SU-DHL-6 (cell line): ENCODE data around the gene ZNF154.

ENCODE experiments used
- H2AFZ ChIP-seq: fragments of 200-600 bp; sonication (generic); 2 replicates; pipeline ENCODE4 v1.6.1; 2014; ENCODE audit warnings: low read depth, mild to moderate bottlenecking, moderate library complexity, mixed read lengths, antibody characterized with exemption, low read length; ENCODE audit not compliant: severe bottlenecking
- H3F3A ChIP-seq: fragments of 200-600 bp; shearing (Covaris generic); 2 replicates; pipeline ENCODE4 v1.6.0; 2016; ENCODE audit warnings: antibody characterized with exemption, mild to moderate bottlenecking; ENCODE audit not compliant: insufficient read depth
- H3K27ac ChIP-seq: fragments of 200-600 bp; sonication (generic); 2 replicates; pipeline ENCODE4 v1.5.1; 2016; ENCODE audit warnings: low read depth, mild to moderate bottlenecking, low read length, moderate library complexity, mixed read lengths
- H3K27me3 ChIP-seq: fragments of 200-600 bp; sonication (generic), shearing (Covaris generic); 2 replicates; pipeline ENCODE4 v1.6.0; 2014; ENCODE audit warnings: mild to moderate bottlenecking, low read length
- H3K36me3 ChIP-seq: fragments of 200-600 bp; sonication (generic); 2 replicates; pipeline ENCODE4 v1.6.1; 2014; ENCODE audit warnings: mild to moderate bottlenecking, low read length, mixed read lengths
- H3K4me2 ChIP-seq: fragments of 300-600, 200-600 bp; shearing (Covaris generic), sonication (generic); 2 replicates; pipeline ENCODE4 v1.6.0; 2014; ENCODE audit warnings: low read length, low read depth, mild to moderate bottlenecking; ENCODE audit not compliant: poor library complexity, severe bottlenecking
- H3K4me3 ChIP-seq: fragments of 200-600 bp; sonication (generic); 2 replicates; pipeline ENCODE4 v1.5.1; 2014; ENCODE audit warnings: antibody characterized with exemption, low read length, mild to moderate bottlenecking, mixed read lengths; ENCODE audit not compliant: insufficient read depth, poor library complexity, severe bottlenecking
- H3K79me2 ChIP-seq: fragments of 200-600 bp; sonication (generic); 2 replicates; pipeline ENCODE4 v1.6.1; 2014; ENCODE audit warnings: mild to moderate bottlenecking, low read length, moderate library complexity; ENCODE audit not compliant: insufficient read depth
- H3K9ac ChIP-seq: fragments of 200-600 bp; sonication (generic); 2 replicates; pipeline ENCODE4 v1.7.0; 2014; ENCODE audit warnings: mild to moderate bottlenecking, low read length
- H3K9me2 ChIP-seq: fragments of 200-600 bp; sonication (generic); replicated peaks from 2 replicates; pipeline ENCODE4 v1.6.1; 2014; ENCODE audit warnings: low read length; ENCODE audit not compliant: insufficient read depth
- H3K9me3 ChIP-seq: fragments of 200-600 bp; sonication (generic); 2 replicates; pipeline ENCODE4 v1.6.1; 2014; ENCODE audit warnings: low read length, mixed read lengths; ENCODE audit not compliant: insufficient read depth
- H4K20me1 ChIP-seq: fragments of 200-600 bp; sonication (generic); 2 replicates; pipeline ENCODE4 v1.6.1; 2014; ENCODE audit warnings: low read depth, mild to moderate bottlenecking, antibody characterized with exemption, low read length, moderate library complexity, mixed read lengths
- EZH2phosphoT487 ChIP-seq: fragments of 200-600 bp; sonication (generic), shearing (Covaris generic); conservative IDR thresholded peaks from 2 replicates; pipeline ENCODE4 v1.6.1; 2018; ENCODE audit warnings: mild to moderate bottlenecking, antibody characterized with exemption, low read length, moderate library complexity, mixed read lengths
- TF ChIP-seq, protein P1 (sequence below): fragments of 200-600 bp; sonication (generic); IDR thresholded peaks from one replicate; pipeline ENCODE4 v1.5.1; 2017; ENCODE audit warnings: antibody characterized with exemption, mild to moderate bottlenecking, low read length, moderate library complexity; ENCODE audit not compliant: insufficient read depth, poor library complexity, severe bottlenecking

The ZNF154 gene

GRCh38 chr19:57672466-57672865 is 36.5 kb downstream of the ZNF154 start:
- no peaks in the 10 kb centered on the region for H3K36me3 ChIP-seq
- H3K4me3 ChIP-seq: no peak overlapping the region
- TF ChIP-seq, protein P1, sequence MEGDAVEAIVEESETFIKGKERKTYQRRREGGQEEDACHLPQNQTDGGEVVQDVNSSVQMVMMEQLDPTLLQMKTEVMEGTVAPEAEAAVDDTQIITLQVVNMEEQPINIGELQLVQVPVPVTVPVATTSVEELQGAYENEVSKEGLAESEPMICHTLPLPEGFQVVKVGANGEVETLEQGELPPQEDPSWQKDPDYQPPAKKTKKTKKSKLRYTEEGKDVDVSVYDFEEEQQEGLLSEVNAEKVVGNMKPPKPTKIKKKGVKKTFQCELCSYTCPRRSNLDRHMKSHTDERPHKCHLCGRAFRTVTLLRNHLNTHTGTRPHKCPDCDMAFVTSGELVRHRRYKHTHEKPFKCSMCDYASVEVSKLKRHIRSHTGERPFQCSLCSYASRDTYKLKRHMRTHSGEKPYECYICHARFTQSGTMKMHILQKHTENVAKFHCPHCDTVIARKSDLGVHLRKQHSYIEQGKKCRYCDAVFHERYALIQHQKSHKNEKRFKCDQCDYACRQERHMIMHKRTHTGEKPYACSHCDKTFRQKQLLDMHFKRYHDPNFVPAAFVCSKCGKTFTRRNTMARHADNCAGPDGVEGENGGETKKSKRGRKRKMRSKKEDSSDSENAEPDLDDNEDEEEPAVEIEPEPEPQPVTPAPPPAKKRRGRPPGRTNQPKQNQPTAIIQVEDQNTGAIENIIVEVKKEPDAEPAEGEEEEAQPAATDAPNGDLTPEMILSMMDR: no peak
- no peak for TF ChIP-seq EZH2phosphoT487
- H3K79me2 ChIP-seq: no peaks in the 10 kb centered on the region
- H3K9ac ChIP-seq: no peak overlapping the region
- no peaks in the 10 kb centered on the region for H3K27me3 ChIP-seq
- no peaks in the 10 kb centered on the region for H3K9me3 ChIP-seq
- no peaks in the 10 kb centered on the region for H4K20me1 ChIP-seq
- no peak overlapping the region for H3K27ac ChIP-seq
- no peak overlapping the region for H2AFZ ChIP-seq
- no peak overlapping the region for H3K4me2 ChIP-seq
- H3F3A ChIP-seq: no peaks in the 10 kb centered on the region
- no peaks in the 10 kb centered on the region for H3K9me2 ChIP-seq

DNA sequence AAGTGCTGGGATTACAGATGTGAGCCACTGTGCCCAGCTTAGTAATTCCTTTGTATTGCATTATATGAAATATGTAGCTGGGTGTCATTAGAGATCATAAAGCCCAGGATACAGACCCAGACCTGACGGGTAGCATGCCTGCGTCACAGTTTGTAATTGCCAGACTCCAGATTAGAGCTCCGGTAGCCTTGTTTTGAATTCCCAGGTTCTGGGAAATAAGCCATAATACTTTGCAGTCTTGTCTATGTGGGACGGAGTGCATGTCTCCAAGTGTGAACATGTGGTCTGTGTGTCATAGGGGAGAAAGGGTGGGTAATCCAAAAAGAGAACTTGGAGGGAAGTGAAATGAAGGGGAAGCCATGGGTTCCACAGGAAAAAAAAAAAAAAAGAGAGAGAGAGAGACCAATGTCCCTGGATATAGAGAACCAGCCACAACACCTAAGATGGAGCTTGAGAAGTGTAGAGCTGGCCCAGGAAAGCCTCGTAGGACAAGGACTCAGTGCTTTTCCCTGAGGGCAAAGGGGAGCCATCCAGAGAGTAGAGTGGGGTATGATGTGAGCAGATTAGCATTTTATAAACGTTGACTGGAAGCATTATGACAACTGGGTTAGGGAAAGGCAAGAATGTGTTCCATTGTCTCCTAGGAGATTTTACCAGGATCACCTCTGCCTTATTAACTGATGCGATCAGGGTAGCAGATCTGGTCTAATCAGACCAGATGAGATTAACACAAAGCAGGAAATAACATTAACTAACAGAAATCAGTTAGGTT is 37.7 kb downstream of the ZNF154 start:
- Histone ChIP-seq H4K20me1 (no peaks in the 10 kb centered on the region), H3K4me3 (no peak overlapping the region), H3K9ac (no peak overlapping the region), H3K27me3 (no peaks in the 10 kb centered on the region), H3K79me2 (no peaks in the 10 kb centered on the region), H3K36me3 (no peaks in the 10 kb centered on the region), H3K27ac (no peak overlapping the region), H3K9me3 (no peaks in the 10 kb centered on the region), H3K9me2 (no peaks in the 10 kb centered on the region), H3K4me2 (no peak overlapping the region), H3F3A (no peaks in the 10 kb centered on the region), H2AFZ (no peak overlapping the region)
- no peak for TF ChIP-seq EZH2phosphoT487
- TF ChIP-seq, protein P1: no peak

GRCh38 chr19:57668635-57669034 is 40.4 kb downstream of the ZNF154 start, which contains the start of gene ZSCAN4:
Gene ZSCAN4 (plus strand): TSS chr19:57668935. CDS start chr19:57676146, 7,211 bp downstream.
- Histone ChIP-seq H3K27me3 (no peaks in the 10 kb centered on the region), H3K9me2 (no peaks in the 10 kb centered on the region), H3K4me2 (no peak within 1 kb of the TSS), H3K79me2 (no peaks in the 10 kb centered on the region), H3K9me3 (no peaks in the 10 kb centered on the region), H3K27ac (no peak within 1 kb of the TSS), H2AFZ (no peak within 1 kb of the TSS), H3K36me3 (no peaks in the 10 kb centered on the region), H3F3A (no peaks in the 10 kb centered on the region), H3K9ac (no peak within 1 kb of the TSS), H4K20me1 (no peaks in the 10 kb centered on the region), H3K4me3 (no peak within 1 kb of the TSS)
- TF ChIP-seq, protein P1: no peak
- TF ChIP-seq EZH2phosphoT487: no peak
